SH-SY5Y (cell line): ENCODE measurements around the gene SLC13A3.

Experiments used
- GATA2 ChIP-seq: IDR thresholded peaks from 2 replicates; pipeline ENCODE4 v1.6.1; 2011; ENCODE audit warnings: mild to moderate bottlenecking, low read depth, low read length
- GATA3 ChIP-seq: IDR thresholded peaks from 2 replicates; pipeline ENCODE4 v1.6.1; 2011; ENCODE audit warnings: low read depth, mild to moderate bottlenecking, low read length, moderate library complexity

DNA sequence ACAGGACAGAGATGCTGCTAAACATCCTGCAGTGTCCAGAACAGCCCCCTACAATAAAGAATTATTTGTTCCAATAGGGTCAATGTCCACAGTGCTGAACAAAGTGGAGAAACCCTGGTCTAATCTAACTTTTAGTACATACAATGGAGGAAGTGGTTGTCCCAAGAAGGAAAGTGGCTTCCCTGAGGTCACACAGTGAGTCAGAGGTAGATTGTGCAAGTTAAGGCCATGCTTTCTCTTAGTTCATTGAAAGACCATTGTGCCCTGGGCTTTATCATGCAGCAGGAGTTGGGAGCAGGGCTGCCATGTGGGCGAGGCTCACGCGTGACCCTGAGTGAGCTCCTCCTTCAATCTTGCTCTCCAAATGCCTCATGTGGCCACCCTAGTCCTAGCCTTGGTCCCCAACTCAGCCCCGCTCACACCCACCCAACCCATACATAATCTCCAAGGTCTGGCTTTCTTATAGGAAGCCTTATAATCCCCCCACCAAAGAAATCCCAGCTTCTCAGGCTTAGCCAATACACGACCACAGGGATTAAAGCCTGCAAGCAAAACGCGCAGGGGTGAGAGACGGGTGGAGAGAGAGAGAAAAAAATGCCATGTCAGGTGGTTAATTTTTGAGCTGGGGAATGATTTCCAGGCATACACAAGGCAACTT is 19.9 kb downstream of the SLC13A3 start:
- TF ChIP-seq GATA2 = no peak
- no peak for TF ChIP-seq GATA3
